T-helper 1 cell (primary cell): ENCODE measurements around the gene PPT1.

ENCODE experiments used
- DNase-seq, 5 donors: peaks; one replicate each; pipeline ENCODE4 v3.0.0-alpha.2; 2012 to 2020

PPT1 gene

GRCh38 chr1:40023379-40023944 is 73.6 kb downstream of the PPT1 start:
- DNase-seq: no peak
